ENCODE data around the gene ZMYND8. TPM values are rescaled to one million over a fixed set of nuclear protein-coding genes. Genes with fewer than 3 reads are reported as not detected.

ZMYND8 gene
- total RNA-seq, 1 experiment from 2014 or later: 11.6 TPM

DNA sequence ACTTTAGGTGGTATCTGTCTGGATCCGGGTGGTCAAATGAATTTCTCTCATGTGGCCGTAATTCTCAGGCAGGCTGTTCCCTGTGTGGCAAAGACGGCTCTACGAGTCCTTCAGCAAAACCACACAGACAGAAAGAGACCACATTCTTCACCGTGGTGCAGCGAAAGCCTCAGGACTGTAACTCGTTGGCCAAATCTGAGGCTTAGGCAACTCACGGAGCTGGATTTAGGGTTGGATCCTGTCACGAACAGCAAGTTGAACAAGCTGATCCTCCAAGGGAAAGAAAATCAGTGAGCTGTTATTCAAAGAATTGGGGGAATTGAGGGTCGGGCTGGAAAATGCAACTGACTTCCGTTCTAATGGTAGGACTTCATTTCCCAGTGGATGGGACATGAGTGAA lies 167.4 kb downstream of the ZMYND8 start:
- Histone ChIP-seq H3K4me3 (ENCODE audit: low read length) (no peak overlapping the region), H3K4me2 (ENCODE audit: low read length) (no peak overlapping the region), H3K9me2 (replicated peaks; ENCODE audit: low read length) (no peaks in the 10 kb centered on the region), H2AFZ (ENCODE audit: low read length) (no peak overlapping the region), H4K20me1 (ENCODE audit: low read length) (no peaks in the 10 kb centered on the region), H3K36me3 (ENCODE audit: low read depth, low read length) (no peaks in the 10 kb centered on the region), H3K9me3 (ENCODE audit: low read length) (no peaks in the 10 kb centered on the region), H3K4me1 (ENCODE audit: insufficient read depth, low read length) (peaks cover 7% of the 10 kb centered on the region; the same call in 1 of the 2 replicates), H3K79me2 (ENCODE audit: low read length) (no peaks in the 10 kb centered on the region), H3K9ac (ENCODE audit: low read length) (no peak overlapping the region), H3K27ac (ENCODE audit: low read length) (no peak overlapping the region), H3F3A (ENCODE audit: low read length, unreplicated experiment) (no peaks in the 10 kb centered on the region), H3K27me3 (ENCODE audit: low read length) (no peaks in the 10 kb centered on the region)
- CTCF ChIA-PET: no interaction called here
- DNase-seq (no peak), ATAC-seq (no peak)
- BruUV-seq (replicated peaks): no TSS peak
- POLR2A ChIA-PET (ENCODE audit: unreplicated experiment): no interaction called here
- TF ChIP-seq, protein P1, sequence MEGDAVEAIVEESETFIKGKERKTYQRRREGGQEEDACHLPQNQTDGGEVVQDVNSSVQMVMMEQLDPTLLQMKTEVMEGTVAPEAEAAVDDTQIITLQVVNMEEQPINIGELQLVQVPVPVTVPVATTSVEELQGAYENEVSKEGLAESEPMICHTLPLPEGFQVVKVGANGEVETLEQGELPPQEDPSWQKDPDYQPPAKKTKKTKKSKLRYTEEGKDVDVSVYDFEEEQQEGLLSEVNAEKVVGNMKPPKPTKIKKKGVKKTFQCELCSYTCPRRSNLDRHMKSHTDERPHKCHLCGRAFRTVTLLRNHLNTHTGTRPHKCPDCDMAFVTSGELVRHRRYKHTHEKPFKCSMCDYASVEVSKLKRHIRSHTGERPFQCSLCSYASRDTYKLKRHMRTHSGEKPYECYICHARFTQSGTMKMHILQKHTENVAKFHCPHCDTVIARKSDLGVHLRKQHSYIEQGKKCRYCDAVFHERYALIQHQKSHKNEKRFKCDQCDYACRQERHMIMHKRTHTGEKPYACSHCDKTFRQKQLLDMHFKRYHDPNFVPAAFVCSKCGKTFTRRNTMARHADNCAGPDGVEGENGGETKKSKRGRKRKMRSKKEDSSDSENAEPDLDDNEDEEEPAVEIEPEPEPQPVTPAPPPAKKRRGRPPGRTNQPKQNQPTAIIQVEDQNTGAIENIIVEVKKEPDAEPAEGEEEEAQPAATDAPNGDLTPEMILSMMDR (conservative IDR thresholded peaks at IDR 0.05; ENCODE audit: low read depth, low read length): no peak
- no peak for TF ChIP-seq EZH2phosphoT487 (IDR thresholded peaks at IDR 0.05; ENCODE audit: borderline replicate concordance, low read length)
- no peak for TF ChIP-seq EZH2 (IDR thresholded peaks at IDR 0.05; ENCODE audit: low read length, unreplicated experiment)
- intact Hi-C loops (cut with micrococcal nuclease): no loop called here

DNA sequence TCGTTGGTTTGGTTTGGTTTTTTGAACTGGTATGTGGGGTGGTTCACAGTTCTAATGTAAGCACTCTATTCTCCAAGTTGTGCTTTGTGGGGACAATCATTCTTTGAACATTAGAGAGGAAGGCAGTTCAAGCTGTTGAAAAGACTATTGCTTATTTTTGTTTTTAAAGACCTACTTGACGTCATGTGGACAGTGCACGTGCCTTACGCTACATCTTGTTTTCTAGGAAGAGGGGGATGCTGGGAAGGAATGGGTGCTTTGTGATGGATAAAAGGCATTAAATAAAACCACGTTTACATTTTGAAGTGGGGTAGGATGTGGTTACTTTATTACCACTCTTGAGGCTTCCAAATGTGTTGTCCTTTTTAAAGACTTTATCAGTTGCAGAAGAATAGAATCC lies 168.0 kb downstream of the ZMYND8 start:
- TF ChIP-seq EZH2 (IDR thresholded peaks at IDR 0.05; ENCODE audit: low read length, unreplicated experiment) (no peak), EZH2phosphoT487 (IDR thresholded peaks at IDR 0.05; ENCODE audit: borderline replicate concordance, low read length) (no peak)
- TF ChIP-seq, protein P1 (conservative IDR thresholded peaks at IDR 0.05; ENCODE audit: low read depth, low read length): no peak
- Histone ChIP-seq H3K4me1 (ENCODE audit: insufficient read depth, low read length) (peaks cover 7% of the 10 kb centered on the region; the same call in 1 of the 2 replicates), H3K36me3 (ENCODE audit: low read depth, low read length) (no peaks in the 10 kb centered on the region), H4K20me1 (ENCODE audit: low read length) (no peaks in the 10 kb centered on the region), H3F3A (ENCODE audit: low read length, unreplicated experiment) (no peaks in the 10 kb centered on the region), H3K9me2 (replicated peaks; ENCODE audit: low read length) (no peaks in the 10 kb centered on the region), H2AFZ (ENCODE audit: low read length) (no peak overlapping the region), H3K27ac (ENCODE audit: low read length) (no peak overlapping the region), H3K4me2 (ENCODE audit: low read length) (no peak overlapping the region), H3K9ac (ENCODE audit: low read length) (no peak overlapping the region), H3K79me2 (ENCODE audit: low read length) (no peaks in the 10 kb centered on the region), H3K27me3 (ENCODE audit: low read length) (no peaks in the 10 kb centered on the region), H3K9me3 (ENCODE audit: low read length) (no peaks in the 10 kb centered on the region), H3K4me3 (ENCODE audit: low read length) (no peak overlapping the region)
- no TSS peak for BruUV-seq (replicated peaks)
- POLR2A ChIA-PET (ENCODE audit: unreplicated experiment): no interaction called here
- ATAC-seq (no peak), DNase-seq (no peak)
- intact Hi-C loops (cut with micrococcal nuclease): no loop called here
- CTCF ChIA-PET: no interaction called here

DNA sequence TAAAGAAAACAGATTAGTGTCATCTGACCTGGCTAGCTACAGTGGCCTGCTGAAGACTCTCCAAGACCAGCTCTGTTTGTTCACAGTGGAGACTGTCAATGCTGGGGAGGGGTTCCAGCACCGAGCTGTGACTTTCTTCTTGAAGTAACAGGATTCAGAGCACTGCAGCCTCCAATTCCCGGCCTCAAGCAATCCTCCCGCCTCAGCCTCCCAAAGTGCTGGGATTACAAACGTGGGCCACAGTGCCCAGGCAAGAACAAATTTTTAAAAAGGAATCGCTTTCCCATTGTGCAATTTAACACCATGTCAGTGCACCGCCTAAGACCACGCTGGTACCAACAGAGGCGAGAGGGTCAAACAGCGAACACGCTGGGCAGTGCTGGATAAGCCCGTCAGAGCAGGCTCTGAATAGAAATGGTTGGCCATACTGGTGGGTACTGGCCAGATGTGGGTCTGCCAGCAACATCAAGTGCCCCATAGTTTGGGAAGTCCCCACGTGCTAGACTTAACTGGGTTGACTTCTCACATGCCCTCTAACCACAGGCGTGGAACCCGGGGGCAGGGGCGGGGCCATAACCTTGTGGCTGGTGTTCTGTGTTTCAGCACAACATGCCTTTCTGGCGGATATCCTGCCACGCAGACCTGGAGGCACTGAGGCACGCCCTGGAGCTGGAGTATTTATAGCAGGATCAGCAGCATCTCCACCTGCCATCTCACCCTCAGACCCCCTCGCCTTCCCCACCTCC lies 168.9 kb downstream of the ZMYND8 start:
- BruUV-seq (replicated peaks): no TSS peak
- no peaks in the 10 kb centered on the region for H3K9me3 ChIP-seq (ENCODE audit: low read length)
- no peaks in the 10 kb centered on the region for H3K79me2 ChIP-seq (ENCODE audit: low read length)
- no peaks in the 10 kb centered on the region for H3K9me2 ChIP-seq (replicated peaks; ENCODE audit: low read length)
- H3K4me2 ChIP-seq (ENCODE audit: low read length): no peak overlapping the region
- no peaks in the 10 kb centered on the region for H3K27me3 ChIP-seq (ENCODE audit: low read length)
- DNase-seq (no peak), ATAC-seq (no peak)
- no peaks in the 10 kb centered on the region for H3F3A ChIP-seq (ENCODE audit: low read length, unreplicated experiment)
- TF ChIP-seq, protein P1 (conservative IDR thresholded peaks at IDR 0.05; ENCODE audit: low read depth, low read length): no peak
- no peak for TF ChIP-seq EZH2phosphoT487 (IDR thresholded peaks at IDR 0.05; ENCODE audit: borderline replicate concordance, low read length)
- no peak for TF ChIP-seq EZH2 (IDR thresholded peaks at IDR 0.05; ENCODE audit: low read length, unreplicated experiment)
- no peaks in the 10 kb centered on the region for H4K20me1 ChIP-seq (ENCODE audit: low read length)
- H2AFZ ChIP-seq (ENCODE audit: low read length): no peak overlapping the region
- ChIA-PET POLR2A (ENCODE audit: unreplicated experiment) (no interaction called here), CTCF (interaction anchor here (0.7 kb wide), 1 partner anchor 8 kb away, joined by 4 read pairs; no protein-coding TSS in a partner anchor)
- intact Hi-C loops (cut with micrococcal nuclease): no loop called here
- H3K9ac ChIP-seq (ENCODE audit: low read length): no peak overlapping the region
- H3K4me3 ChIP-seq (ENCODE audit: low read length): no peak overlapping the region
- peaks cover 7% of the 10 kb centered on the region; the same call in 1 of the 2 replicates for H3K4me1 ChIP-seq (ENCODE audit: insufficient read depth, low read length)
- no peaks in the 10 kb centered on the region for H3K36me3 ChIP-seq (ENCODE audit: low read depth, low read length)
- no peak overlapping the region for H3K27ac ChIP-seq (ENCODE audit: low read length)
